Activated CD8-positive, alpha-beta memory T cell treated with anti-CD3 and anti-CD28 coated beads, Interleukin-2, amount 50 U/mL, for 24 hours (primary cell): ENCODE results near the gene SULT1B1.
"Not testable (repeated sequence)": the region's sequence is repeated elsewhere in the genome, so short reads cannot be mapped to it uniquely, and the experiment has no call there.

Experiments used
- DNase-seq: peaks from one replicate; pipeline ENCODE4 v3.0.0-alpha.2; 2020; ENCODE audit errors: extremely low read depth

SULT1B1 gene

DNA sequence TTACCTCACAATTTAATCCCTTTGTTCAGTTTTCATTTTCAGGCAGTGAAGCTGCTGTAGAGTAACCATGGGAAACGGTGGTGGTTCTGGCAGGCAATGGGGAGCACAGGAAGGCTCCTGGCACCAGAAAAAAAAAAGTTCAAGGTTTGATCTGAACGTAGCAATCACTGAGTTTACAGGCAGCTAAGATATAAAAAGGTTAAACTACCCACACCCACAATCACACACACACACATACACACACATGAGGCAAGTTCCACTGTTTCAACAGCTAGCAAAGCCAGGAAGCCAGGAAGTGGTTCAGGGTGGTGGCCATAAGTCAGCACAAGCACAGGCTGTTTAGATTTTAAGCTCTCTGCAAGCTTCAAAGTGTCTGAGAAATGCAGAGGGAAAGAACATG, at the start of gene SULT1B1:
SULT1B1 (minus strand) TSS at position 166 of the 400 bp plus-strand sequence. CDS start 5,403 bp downstream, outside the sequence.
- DNase-seq = no peak

- DNase-seq = no peak
Measured at GRCh38 chr4:69800599-69800998, 40.2 kb upstream of the SULT1B1 start.

- DNase-seq = no peak
Measured at GRCh38 chr4:69799337-69799736, 38.9 kb upstream of the SULT1B1 start.

DNA sequence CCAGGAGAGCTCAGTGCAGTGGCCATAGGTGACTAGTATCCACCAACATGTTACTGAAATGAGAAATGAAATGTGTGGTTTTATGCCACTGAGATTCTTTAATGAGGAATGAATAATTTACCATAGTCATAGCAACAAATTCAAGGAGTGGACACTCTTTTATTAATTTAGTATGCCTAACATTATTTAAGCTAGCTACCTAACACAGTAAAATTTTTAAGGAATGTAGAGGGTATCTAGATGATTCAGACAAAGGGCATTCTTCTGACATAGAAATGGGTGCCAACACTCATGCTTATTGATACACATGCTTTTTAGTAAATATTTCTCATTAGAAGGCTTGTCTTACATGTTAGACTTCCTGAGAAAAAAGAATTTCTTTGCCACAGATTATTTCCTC, 33.3 kb upstream of the SULT1B1 start:
- DNase-seq = no peak

GRCh38 chr4:69787879-69788278, 27.5 kb upstream of the SULT1B1 start:
- no peak for DNase-seq

DNA sequence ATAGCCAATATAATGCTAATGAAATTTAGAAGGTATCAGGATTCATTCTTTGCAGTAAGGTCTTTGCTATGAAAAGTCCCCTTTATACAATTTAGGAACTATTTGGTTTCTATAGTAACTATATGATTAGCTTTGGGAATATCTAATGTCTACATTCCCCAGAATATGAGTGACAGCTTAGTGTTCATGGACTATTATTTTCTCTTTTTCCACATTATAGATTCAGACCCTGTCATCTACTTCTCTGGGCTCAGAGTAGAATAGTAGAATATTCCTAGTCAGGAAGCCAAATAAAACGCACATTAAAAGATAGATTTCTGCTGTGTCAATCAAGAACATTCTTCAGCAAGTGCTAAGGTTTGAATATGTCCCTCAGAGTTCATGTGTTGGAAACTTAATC, 26.1 kb upstream of the SULT1B1 start:
- DNase-seq = no peak

GRCh38 chr4:69785211-69785831, 24.9 kb upstream of the SULT1B1 start:
- DNase-seq = no peak

DNA sequence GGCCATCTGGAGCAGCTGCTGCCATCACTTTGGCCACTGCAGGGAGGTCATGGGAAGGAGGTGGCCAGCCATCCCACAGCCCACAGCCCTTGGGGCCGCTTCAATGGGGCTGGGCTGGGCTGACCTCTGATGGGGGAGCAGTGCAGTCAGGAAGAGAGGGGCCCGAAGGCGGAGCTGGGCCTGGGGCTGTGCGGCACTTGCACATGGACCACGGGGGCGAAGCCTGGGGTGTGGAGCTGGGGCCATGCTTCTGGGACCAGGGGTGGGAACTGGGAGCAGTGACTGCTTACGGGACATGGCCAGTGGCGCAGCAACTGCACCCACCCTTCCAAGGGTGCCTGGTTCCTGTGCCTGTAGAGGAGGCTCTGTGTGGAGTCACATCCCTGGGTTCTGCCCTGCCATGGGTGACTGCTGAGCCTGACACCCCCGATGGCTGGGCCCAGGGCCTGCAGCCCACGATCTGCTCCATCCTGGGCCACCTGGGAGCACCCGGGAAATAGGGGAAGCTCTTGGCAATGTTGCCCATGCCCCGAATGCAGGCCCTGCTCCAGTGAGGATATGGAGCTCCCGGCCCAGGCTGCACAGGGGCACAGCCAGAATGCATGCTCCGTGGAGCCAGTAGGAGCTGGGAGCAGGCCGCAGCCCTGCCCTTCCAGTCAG, 22.4 kb upstream of the SULT1B1 start:
- no peak for DNase-seq

DNA sequence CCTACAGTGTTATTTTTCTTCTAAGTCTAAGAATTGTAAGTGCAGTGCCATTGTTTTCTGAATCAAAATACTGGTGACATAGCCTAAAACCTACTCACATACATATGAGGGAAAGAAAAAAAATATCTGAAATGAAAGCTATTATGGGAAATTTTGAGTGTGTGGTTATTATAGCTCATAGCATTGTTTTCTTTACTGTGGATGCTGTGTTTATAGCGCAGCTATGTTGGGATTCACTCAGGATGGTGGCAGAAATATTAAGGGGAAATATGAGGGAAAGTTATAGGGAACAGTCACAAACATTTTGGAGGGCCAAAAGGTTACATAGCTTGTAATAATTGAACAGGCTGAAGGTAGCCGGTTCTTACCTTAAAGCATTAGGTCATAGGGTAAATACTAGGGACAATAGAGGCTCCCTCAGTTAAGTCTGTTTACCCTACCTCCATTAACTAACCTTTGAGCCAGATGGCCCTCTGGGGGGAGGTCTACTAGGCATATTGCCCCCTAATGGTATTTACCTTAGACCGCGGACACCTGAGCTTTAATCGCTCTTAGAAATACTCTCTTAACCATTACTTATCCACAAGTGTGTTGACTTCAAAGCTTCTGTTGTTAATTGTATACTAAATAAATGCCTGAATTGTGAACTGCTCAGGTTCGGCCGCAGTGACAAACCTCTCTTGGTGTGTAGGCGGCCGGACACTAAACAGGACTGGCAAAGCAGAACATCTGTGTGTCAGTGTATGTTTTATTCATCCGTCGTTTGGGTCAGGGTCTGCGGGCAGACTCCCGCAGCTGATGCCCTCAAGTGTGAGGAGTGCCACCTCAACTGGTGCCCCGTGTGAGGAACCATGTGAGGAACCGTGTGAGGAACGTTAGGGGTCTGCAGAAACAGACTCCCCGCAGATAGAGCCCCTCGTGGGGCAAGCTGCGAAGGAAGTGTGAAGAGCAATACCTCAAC, 21.3 kb upstream of the SULT1B1 start:
- no peak for DNase-seq

GRCh38 chr4:69780141-69780540, 19.7 kb upstream of the SULT1B1 start:
- no peak for DNase-seq

- no peak for DNase-seq
Measured at GRCh38 chr4:69776696-69777095, 16.3 kb upstream of the SULT1B1 start.

DNA sequence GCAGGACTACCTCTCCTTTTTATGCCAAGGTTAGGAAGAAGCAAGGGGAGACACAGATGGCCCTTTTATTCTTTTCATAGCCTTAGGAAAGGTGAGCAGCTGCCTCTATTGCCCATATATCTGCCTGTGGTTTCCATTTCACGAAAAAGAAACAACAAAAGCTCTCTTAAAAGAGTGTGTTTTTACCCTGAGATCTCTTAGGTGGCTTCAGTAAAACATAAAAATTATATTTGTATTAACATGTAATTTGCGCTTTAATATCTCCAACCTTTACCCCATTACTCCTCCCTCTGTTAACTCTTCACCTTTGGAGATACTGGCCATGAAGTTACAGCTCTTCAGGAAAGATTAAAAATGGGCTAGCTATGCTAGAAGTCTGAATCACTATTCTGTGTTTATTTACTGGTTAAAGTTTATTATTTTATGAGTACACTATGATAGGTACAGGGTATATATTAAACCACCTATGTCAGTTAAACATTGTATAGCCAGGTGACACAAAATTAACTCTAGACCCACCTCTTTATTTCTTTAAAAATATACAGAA, 15.0 kb upstream of the SULT1B1 start:
- DNase-seq = no peak

GRCh38 chr4:69773484-69773883, 13.1 kb upstream of the SULT1B1 start:
- DNase-seq = no peak

DNA sequence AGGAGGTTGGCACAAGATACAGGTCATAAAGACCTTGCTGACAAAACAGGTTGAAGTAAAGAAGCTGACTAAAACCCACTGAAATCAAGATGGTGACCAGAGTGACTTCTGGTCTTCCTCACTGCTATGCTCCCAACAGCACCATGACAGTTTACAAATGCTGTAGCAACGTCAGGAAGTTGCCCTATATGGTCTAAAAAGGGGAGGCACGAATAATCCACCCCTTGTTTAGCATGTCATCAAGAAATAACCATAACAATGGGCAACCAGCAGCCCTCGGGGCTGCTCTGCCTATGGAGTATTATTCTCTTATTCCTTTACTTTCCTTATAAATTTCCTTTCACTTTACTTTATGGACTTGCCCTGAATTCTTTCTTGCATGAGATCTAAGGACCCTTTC, 8.1 kb upstream of the SULT1B1 start:
- not testable (repeated sequence) for DNase-seq

- no peak for DNase-seq
Measured at GRCh38 chr4:69765751-69766150, 5.3 kb upstream of the SULT1B1 start.

GRCh38 chr4:69764311-69764710, 3.9 kb upstream of the SULT1B1 start:
- no peak for DNase-seq

GRCh38 chr4:69763233-69763632, 2.8 kb upstream of the SULT1B1 start:
- DNase-seq = no peak

GRCh38 chr4:69759189-69759604, 1.2 kb downstream of the SULT1B1 start:
- DNase-seq = no peak

DNA sequence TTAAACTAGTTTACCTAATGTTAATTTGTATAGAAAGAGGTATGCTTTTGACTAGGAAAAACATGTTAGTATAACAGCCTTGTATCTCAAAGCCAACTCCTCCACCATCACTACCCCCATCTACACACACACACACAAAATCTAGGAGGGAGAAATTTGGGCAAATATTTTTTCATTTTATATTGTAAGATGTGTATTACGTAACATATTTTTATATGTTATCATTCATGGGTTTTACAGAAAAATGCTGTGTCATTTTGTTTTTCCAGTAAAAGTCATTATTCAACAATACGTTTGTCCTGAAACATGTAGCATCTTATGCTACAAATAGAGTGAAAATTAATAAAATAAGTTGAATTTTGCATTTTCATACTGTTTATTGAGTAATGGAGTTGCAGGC, 3.0 kb downstream of the SULT1B1 start:
- DNase-seq = no peak

- no peak for DNase-seq
Measured at GRCh38 chr4:69754926-69755580, 5.4 kb downstream of the SULT1B1 start.

DNA sequence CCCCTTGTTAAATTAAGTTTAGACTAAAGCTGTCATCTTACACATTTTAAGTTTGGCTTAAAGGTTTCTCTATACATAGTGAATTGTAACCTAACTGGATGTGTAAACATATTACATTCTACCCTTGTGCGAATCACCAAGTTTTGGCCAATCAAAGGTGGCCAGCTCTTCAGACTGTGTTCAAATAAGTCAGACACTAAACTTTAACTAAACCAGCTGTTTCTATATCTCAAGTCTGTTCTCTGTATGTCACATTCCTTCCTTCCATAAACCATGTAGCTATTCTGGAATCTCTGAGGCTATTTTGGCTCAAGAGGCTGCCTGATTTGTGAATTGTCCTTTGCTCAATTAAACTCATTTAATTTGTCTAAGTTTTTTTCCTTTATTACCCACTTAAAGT, 6.7 kb downstream of the SULT1B1 start:
- no peak for DNase-seq

GRCh38 chr4:69750346-69750745, 10.1 kb downstream of the SULT1B1 start:
- DNase-seq = no peak
